Measurements from ENCODE around the gene CD300C.

Gene CD300C

DNA sequence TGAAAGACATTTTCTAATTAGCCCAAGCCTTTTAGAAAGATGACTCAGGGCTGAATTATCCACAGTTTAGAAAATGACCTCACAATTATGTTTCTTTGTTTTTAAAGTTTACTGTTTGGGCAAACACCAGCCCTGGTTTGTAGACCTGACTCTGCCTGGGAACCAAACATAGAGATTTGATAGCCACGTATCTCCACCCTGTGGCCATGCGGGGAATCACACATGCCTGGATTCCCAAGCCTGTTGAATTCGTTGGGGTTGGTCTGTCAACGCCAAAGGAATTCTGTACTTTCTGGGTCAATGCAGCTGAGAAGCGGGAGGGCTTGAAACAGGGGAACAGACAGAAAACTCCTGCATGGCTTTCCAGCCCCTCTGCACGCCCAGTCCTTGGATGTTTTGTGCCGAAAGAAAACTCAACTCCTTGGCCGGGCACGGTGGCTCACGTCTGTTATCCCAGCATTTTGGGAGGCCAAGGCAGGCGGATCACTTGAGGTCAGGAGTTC lies 52.5 kb downstream of the CD300C start:
- Histone ChIP-seq H3K36me3 (no peaks in the 10 kb centered on the region), H3K27ac (no peak overlapping the region), H3K9me3 (ENCODE audit: severe bottlenecking) (peaks cover under 1% of the 10 kb centered on the region), H3K27me3 (ENCODE audit: insufficient read depth, low read depth, severe bottlenecking) (peaks cover 9% of the 10 kb centered on the region), H3K4me3 (ENCODE audit: low read depth, low read length) (no peak overlapping the region)
- TF ChIP-seq, protein P1, sequence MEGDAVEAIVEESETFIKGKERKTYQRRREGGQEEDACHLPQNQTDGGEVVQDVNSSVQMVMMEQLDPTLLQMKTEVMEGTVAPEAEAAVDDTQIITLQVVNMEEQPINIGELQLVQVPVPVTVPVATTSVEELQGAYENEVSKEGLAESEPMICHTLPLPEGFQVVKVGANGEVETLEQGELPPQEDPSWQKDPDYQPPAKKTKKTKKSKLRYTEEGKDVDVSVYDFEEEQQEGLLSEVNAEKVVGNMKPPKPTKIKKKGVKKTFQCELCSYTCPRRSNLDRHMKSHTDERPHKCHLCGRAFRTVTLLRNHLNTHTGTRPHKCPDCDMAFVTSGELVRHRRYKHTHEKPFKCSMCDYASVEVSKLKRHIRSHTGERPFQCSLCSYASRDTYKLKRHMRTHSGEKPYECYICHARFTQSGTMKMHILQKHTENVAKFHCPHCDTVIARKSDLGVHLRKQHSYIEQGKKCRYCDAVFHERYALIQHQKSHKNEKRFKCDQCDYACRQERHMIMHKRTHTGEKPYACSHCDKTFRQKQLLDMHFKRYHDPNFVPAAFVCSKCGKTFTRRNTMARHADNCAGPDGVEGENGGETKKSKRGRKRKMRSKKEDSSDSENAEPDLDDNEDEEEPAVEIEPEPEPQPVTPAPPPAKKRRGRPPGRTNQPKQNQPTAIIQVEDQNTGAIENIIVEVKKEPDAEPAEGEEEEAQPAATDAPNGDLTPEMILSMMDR (IDR thresholded peaks at IDR 0.05; ENCODE audit: low read depth, low read length), result peak; percentile 95
- DNase-seq, result peak; percentile 78

- Histone ChIP-seq H3K4me3 (ENCODE audit: low read depth, low read length) (no peak overlapping the region), H3K36me3 (no peaks in the 10 kb centered on the region), H3K27ac (no peak overlapping the region), H3K9me3 (ENCODE audit: severe bottlenecking) (peaks cover 4% of the 10 kb centered on the region), H3K27me3 (ENCODE audit: insufficient read depth, low read depth, severe bottlenecking) (peaks cover 11% of the 10 kb centered on the region)
- TF ChIP-seq, protein P1 (IDR thresholded peaks at IDR 0.05; ENCODE audit: low read depth, low read length), result no peak
- DNase-seq, result no peak
Measured at GRCh38 chr17:74491626-74492025, 54.3 kb downstream of the CD300C start.
